Prostate gland (tissue), 2 donors: Measurements from ENCODE around the gene PTX4.

Experiments
- POLR2A ChIP-seq: fragments of 450-650 bp; IDR thresholded peaks from one replicate; pipeline ENCODE4 v1.6.1; 2016; ENCODE audit warnings: antibody characterized with exemption, mild to moderate bottlenecking
- POLR2AphosphoS5 ChIP-seq: sonication (generic); formaldehyde crosslinking; IDR thresholded peaks from one replicate; pipeline ENCODE4 v1.6.1; 2017; ENCODE audit warnings: antibody characterized with exemption
- TF ChIP-seq, protein P1 (sequence below), 4 experiments: fragments of 200-600 bp in 2 of 4; fragments of 450-650 bp in 2 of 4; sonication (generic) in 2 of 4; IDR thresholded peaks; 1 replicate in 3 of 4; 2 replicates in 1 of 4; pipeline ENCODE4 v1.5.1; 2016 to 2019; ENCODE audit warnings: antibody characterized with exemption in 4 of 4, mild to moderate bottlenecking in 2 of 4, moderate library complexity in 2 of 4

- TF ChIP-seq, protein P1, sequence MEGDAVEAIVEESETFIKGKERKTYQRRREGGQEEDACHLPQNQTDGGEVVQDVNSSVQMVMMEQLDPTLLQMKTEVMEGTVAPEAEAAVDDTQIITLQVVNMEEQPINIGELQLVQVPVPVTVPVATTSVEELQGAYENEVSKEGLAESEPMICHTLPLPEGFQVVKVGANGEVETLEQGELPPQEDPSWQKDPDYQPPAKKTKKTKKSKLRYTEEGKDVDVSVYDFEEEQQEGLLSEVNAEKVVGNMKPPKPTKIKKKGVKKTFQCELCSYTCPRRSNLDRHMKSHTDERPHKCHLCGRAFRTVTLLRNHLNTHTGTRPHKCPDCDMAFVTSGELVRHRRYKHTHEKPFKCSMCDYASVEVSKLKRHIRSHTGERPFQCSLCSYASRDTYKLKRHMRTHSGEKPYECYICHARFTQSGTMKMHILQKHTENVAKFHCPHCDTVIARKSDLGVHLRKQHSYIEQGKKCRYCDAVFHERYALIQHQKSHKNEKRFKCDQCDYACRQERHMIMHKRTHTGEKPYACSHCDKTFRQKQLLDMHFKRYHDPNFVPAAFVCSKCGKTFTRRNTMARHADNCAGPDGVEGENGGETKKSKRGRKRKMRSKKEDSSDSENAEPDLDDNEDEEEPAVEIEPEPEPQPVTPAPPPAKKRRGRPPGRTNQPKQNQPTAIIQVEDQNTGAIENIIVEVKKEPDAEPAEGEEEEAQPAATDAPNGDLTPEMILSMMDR (IDR thresholded peaks at IDR 0.05): no peak
- no peak for TF ChIP-seq POLR2A
- no peak for TF ChIP-seq POLR2AphosphoS5
These were observed 46.9 kb upstream of the PTX4 start for GRCh38 chr16:1535391-1536291.
